Activated T-cell treated with anti-CD3 and anti-CD28 coated beads, Interleukin-2, amount 50 U/mL, for 24 hours (primary cell): Measurements from ENCODE around the gene NUDT12.

Source experiments
- DNase-seq: peaks from one replicate; pipeline ENCODE4 v3.0.0-alpha.2; 2020
- H3K27ac Mint-ChIP-seq: 2 replicates; pipeline ENCODE4 v1.8.0; 2020; ENCODE audit warnings: mild to moderate bottlenecking, mixed read lengths
- H3K27me3 Mint-ChIP-seq: 2 replicates; pipeline ENCODE4 v1.8.0; 2020; ENCODE audit warnings: mixed read lengths
- H3K36me3 Mint-ChIP-seq: 2 replicates; pipeline ENCODE4 v1.8.0; 2020; ENCODE audit warnings: low read depth, mixed read lengths
- H3K4me1 Mint-ChIP-seq: 2 replicates; pipeline ENCODE4 v1.8.0; 2020; ENCODE audit warnings: low read depth, mixed read lengths
- H3K4me3 Mint-ChIP-seq: 2 replicates; pipeline ENCODE4 v1.8.0; 2020; ENCODE audit warnings: mild to moderate bottlenecking, moderate library complexity, mixed read lengths
- H3K9me3 Mint-ChIP-seq: 2 replicates; pipeline ENCODE4 v1.8.0; 2020; ENCODE audit warnings: mixed read lengths

The NUDT12 gene

DNA sequence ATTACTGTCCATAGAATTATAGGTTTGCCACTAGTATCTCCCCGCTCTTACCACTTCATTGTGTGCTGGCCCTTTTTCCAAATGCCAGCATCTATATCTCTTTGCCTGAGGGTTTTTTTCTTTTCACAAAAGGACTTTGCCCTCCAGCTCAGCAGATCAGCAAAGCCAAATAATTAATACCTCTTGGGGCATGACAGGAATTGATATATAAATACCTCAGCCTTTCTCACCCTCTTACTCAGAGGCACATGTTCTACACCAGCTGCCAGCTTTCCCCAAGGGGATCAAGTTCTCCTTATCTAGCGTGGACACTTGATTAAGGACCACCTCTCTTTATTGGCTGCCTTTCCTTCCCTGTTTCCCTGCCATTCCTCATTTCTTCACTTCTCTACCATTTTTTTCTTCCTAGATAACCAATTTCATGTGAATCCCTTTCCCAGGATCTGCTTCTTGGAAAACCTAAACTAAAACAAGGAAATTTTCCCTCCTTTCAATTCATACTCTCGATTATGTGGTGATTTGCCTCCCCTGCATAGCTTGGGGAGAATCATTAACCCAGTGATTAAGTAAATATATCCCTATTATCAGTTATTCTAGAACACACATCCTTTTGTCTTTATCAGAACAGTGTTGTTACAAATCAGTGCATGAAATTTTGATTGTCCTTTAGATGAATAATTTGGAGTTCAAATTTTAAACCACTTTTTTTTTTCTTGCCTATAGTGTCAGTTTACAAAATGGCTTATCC lies 6.9 kb upstream of the NUDT12 start:
- peaks cover 2% of the 10 kb centered on the region for H3K27me3 Mint-ChIP-seq
- DNase-seq = no peak
- H3K36me3 Mint-ChIP-seq = no peaks in the 10 kb centered on the region
- H3K27ac Mint-ChIP-seq = no peak overlapping the region
- no peak overlapping the region for H3K4me3 Mint-ChIP-seq
- H3K4me1 Mint-ChIP-seq = no peaks in the 10 kb centered on the region
- no peaks in the 10 kb centered on the region for H3K9me3 Mint-ChIP-seq

DNA sequence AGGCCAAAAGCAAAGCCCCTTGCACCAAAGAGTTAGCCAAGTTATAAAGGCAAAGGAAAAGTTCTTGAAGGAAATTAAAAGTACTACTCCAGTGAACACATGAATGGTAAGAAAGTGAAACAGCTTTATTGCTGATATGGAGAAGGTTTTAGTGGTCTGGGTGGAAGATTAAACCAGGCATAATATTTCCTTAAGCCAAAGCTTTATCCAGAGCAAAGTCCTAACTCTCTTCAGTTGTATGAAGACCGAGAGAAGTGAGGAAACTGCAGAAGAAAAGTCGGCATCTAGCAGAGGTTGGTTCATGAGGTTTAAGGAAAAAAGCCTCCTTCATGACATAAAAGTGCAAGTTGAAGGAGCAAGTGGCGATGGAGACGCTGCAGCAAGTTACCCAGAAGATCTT lies 3.1 kb upstream of the NUDT12 start:
- Mint-ChIP-seq H3K4me1 (peaks cover 18% of the 10 kb centered on the region), H3K27me3 (no peaks in the 10 kb centered on the region), H3K4me3 (no peak overlapping the region), H3K36me3 (peaks cover 3% of the 10 kb centered on the region), H3K9me3 (no peaks in the 10 kb centered on the region), H3K27ac (no peak overlapping the region)
- no peak for DNase-seq

DNA sequence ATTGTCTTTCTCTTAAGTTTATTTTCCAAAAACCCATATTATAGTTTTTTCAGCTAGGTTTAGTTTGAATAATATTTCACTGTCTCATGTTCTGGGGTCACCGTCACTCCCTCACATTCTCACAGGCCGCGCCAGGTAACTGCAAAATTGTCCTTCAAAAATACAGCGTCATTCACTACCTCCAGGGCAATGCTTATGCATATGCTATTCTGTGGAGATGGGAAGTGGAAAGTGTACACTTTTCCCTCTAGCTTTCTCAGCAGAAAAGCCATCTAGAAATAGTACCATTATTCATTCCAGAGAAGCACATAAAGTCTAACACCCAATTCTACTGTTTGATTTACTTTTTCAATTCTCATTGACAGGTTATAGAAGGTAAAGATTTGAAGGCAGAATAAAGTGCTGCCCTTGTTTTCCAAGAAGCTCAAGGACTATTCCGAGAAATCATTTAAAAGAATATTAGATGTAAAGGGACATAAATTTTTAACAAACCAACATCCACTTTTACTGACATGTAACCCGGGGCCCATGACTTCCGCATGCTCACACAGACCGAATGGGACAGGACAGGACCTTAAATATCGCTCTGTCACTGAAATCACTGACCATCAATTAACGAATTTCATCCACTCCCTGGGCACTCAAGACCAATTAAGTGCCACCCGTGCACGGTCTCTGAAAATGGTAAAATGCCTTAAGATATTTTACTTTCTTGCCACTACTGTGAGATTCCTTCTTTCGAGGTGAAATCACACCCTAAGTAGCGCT lies 720 bp downstream of the NUDT12 start:
- no peak for DNase-seq
- Mint-ChIP-seq H3K27ac (peak overlapping the region; percentile 87), H3K36me3 (peaks cover 3% of the 10 kb centered on the region)

DNA sequence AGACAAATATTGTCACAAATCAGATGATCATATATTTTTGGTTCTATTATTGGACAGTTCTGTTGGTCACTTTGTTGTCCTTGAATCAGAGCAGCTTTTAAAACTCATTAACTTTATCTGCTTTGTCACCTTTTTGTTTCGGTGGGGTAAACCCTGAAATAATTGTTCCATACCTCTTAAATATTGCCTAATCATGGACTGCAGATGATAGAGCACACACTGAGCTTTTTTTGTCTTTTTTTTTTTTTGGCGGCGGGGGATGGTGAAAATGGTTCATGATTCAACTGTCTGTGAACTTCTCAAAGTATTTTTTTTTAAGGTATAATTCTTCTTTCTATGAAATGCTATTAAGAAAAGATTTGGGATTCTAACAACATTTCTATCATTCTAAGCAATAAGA lies 1.8 kb downstream of the NUDT12 start:
- Mint-ChIP-seq H3K9me3 (no peaks in the 10 kb centered on the region), H3K4me3 (no peak overlapping the region), H3K27ac (no peak overlapping the region), H3K36me3 (peaks cover 3% of the 10 kb centered on the region), H3K27me3 (no peaks in the 10 kb centered on the region), H3K4me1 (peaks cover 18% of the 10 kb centered on the region)
- no peak for DNase-seq

More for the DNA sequence above, 720 bp downstream of the NUDT12 start:
- Mint-ChIP-seq H3K4me3 (peak overlapping the region; percentile 81), H3K4me1 (peaks cover 18% of the 10 kb centered on the region), H3K9me3 (no peaks in the 10 kb centered on the region), H3K27me3 (no peaks in the 10 kb centered on the region)

DNA sequence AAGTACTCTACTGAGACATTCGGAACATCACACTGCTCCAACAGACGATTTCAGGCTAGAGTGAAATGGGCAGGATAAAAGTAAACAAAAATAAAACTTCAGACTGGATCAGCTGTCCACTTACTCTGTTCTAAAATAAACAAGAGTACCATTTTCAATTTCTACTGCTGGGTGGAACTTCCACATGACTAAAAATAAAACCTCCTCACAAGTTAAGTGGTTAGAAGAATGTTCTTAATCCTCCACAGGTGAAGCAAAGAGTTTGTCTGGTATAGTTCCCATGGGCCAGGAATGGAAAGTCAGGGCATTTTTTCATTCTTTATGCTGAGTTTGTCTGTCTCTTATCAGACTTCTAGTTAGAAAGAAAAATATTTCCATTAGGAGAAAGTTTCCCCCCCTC lies 15.7 kb downstream of the NUDT12 start:
- no peaks in the 10 kb centered on the region for H3K36me3 Mint-ChIP-seq
- DNase-seq = no peak
- H3K27ac Mint-ChIP-seq = no peak overlapping the region
- no peaks in the 10 kb centered on the region for H3K27me3 Mint-ChIP-seq
- H3K9me3 Mint-ChIP-seq = no peaks in the 10 kb centered on the region
- no peak overlapping the region for H3K4me3 Mint-ChIP-seq
- H3K4me1 Mint-ChIP-seq = no peaks in the 10 kb centered on the region

DNA sequence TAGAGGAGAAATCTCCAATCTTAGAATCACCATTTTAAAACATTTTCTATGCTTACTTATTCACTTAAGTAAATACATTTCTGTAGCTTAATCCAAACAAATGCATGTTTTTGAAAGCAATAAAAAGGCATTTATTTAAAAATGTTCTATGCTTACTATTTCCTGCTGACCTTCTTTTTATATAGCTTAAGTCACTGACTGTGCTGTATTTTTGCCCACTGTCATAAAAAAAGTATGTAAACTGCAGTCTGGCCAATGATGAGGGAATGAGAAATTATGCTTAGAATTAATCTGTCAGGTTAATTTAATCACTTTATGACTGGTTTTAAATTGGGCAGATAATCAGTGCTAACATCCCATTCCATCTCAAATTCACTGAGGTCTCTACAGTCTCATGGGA lies 20.1 kb downstream of the NUDT12 start:
- H3K4me1 Mint-ChIP-seq = no peaks in the 10 kb centered on the region
- H3K27me3 Mint-ChIP-seq = no peaks in the 10 kb centered on the region
- H3K36me3 Mint-ChIP-seq = no peaks in the 10 kb centered on the region
- H3K4me3 Mint-ChIP-seq = no peak overlapping the region
- no peak overlapping the region for H3K27ac Mint-ChIP-seq
- H3K9me3 Mint-ChIP-seq = no peaks in the 10 kb centered on the region
- no peak for DNase-seq

DNA sequence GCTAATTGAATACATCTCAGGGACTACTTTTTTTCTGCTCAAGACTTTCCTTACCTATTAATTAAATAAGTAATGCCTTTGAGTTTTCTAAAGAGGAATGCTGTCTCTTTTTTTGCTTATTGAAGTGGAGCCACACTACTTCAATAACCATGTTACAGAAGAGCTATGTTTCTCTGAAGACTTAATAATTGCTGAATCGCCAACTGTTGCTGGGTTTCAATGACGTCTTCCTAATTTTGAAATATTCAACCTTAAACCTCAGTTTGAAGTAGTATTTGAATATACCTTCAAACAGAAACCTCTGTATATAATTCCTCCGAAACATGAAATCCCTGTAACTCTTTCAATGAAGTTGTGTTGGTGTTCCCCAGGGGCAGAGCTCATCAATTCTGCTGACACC lies 21.0 kb downstream of the NUDT12 start:
- Mint-ChIP-seq H3K36me3 (no peaks in the 10 kb centered on the region), H3K9me3 (no peaks in the 10 kb centered on the region), H3K4me1 (no peaks in the 10 kb centered on the region), H3K27me3 (no peaks in the 10 kb centered on the region), H3K4me3 (no peak overlapping the region), H3K27ac (no peak overlapping the region)
- no peak for DNase-seq

DNA sequence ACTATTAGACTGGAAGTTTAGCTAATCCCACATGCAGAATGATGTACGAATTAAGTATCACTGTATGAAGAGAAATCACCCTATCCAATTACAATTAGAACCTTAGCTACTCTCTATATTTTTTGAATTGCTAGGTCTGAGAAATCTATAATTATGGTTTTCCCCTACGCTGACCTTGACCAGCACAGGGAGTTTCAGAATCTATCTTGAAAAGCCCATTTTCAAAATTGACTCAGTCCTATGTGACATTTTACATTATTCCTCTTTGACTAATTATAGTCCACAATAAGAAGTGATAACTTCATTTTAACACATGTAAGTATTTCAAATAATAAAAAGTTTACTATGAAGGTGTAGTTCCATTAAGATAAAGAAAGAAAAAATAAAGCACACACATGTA lies 21.5 kb downstream of the NUDT12 start:
- no peaks in the 10 kb centered on the region for H3K27me3 Mint-ChIP-seq
- H3K36me3 Mint-ChIP-seq = no peaks in the 10 kb centered on the region
- no peak overlapping the region for H3K27ac Mint-ChIP-seq

DNA sequence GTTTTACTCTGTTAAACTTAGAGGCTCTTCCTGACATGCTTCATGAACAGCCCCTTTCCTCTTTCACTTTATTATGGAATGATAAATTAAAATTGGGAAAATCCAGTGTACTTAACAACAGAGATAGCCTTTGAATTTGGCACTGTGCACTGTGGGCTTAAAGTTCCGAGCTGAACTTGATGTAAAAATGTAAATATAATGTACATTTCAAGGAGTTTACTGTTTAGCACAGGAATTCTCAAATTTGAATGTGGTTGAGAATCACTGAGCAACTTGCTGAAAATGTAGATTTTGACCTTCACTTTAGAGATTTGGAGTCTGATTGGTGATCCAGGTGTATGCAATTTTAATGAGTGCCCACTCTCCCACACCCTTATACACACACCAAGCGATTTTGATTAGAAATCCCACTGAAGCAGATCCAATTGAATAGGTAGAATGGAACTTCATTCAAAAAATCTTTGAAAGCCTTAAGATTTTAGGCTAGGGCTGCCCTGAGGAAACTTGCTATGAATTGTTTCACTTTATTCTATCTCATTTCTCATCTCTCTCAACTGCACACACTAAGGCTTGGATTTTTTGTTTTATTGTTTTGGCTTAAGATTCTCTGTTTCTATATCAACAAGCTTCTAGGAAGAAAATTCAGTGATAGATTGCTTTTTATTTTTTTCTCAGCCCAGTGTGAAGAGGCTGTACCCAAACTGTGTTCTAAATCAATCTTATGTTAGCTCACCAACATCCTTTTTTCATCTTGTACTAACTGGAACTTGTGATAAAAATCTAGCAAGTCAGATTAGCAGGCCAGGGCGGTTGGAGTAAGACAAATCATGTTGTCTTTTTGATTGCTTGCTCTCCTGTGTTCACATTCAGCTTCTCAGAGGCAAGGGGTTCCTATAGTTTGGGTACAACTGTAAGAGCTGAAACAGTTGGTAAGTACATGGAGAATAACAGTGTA lies 22.9 kb downstream of the NUDT12 start:
- Mint-ChIP-seq H3K9me3 (no peaks in the 10 kb centered on the region), H3K4me1 (no peaks in the 10 kb centered on the region), H3K4me3 (no peak overlapping the region), H3K27me3 (no peaks in the 10 kb centered on the region), H3K27ac (no peak overlapping the region), H3K36me3 (no peaks in the 10 kb centered on the region)
- no peak for DNase-seq

More for the DNA sequence above, 21.5 kb downstream of the NUDT12 start:
- Mint-ChIP-seq H3K4me3 (no peak overlapping the region), H3K4me1 (no peaks in the 10 kb centered on the region), H3K9me3 (no peaks in the 10 kb centered on the region)
- no peak for DNase-seq

DNA sequence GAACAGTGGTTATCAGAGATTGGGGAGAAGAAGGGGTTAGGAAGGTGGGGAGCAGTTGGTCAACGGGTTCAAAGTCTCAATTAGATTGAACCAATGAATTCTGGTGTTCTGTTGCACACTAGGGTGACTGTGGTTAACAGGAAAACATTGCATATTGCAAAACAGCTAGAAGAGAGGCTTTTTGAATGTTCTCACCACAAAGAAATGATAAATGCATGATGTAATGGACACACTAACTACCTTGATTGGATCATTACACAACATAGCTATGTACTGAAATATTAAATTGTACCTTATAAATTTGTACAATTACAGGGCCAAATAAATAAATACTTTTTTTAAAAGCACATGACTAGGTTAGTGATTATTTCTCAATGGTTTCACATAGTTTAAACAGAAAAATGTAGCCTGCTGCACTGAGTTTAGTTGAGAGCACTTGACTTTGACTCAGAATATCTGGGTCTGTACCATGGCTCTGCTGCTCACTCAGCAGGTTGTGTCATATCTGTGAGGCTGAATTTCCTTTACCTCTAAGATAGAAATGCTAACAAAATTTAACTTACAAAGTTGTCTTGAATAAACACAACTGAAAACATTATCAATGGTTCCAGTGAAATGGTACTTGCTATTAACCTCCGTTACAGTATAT lies 30.4 kb downstream of the NUDT12 start:
- H3K9me3 Mint-ChIP-seq = no peaks in the 10 kb centered on the region
- no peak for DNase-seq
- H3K36me3 Mint-ChIP-seq = no peaks in the 10 kb centered on the region
- H3K27me3 Mint-ChIP-seq = no peaks in the 10 kb centered on the region
- no peak overlapping the region for H3K4me3 Mint-ChIP-seq
- no peaks in the 10 kb centered on the region for H3K4me1 Mint-ChIP-seq
- no peak overlapping the region for H3K27ac Mint-ChIP-seq

DNA sequence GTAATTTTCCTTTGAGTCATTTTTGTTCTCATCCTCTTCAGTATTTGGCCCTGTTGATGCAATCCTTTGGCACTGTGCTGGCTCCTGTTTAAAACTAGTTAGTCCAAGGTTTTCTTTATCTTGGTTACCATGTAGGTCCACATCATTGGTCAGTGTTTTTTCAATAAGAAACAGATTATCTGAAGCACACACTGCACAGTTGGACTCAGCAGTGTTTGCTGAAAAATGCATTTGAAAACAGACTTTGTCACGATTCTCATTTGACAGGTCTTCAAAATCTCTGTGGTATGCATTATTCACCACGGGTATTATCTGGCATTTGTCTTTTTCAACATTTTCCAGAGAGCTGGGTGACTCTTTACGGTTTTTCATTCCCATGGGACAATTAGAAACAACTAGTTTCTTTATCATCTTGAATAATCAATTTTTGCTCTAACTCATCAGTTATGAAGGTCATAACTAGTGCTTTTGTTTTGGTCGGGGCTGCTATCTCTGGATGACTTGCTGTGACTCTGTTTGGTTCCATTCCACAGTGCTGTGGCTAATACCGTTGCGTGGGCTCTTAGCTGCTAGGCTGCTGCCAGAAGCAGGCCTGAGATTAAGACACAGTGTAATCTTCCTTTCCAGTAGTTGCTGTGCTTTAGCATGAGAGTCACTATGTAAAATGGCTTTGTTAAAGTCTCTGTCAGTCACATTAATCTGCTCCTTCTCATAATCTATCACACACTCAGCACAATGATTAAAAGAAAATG lies 36.2 kb downstream of the NUDT12 start:
- DNase-seq = no peak
- no peak overlapping the region for H3K27ac Mint-ChIP-seq
- no peaks in the 10 kb centered on the region for H3K36me3 Mint-ChIP-seq
- no peak overlapping the region for H3K4me3 Mint-ChIP-seq
- no peaks in the 10 kb centered on the region for H3K9me3 Mint-ChIP-seq
- H3K4me1 Mint-ChIP-seq = no peaks in the 10 kb centered on the region
- H3K27me3 Mint-ChIP-seq = peaks cover 1% of the 10 kb centered on the region

DNA sequence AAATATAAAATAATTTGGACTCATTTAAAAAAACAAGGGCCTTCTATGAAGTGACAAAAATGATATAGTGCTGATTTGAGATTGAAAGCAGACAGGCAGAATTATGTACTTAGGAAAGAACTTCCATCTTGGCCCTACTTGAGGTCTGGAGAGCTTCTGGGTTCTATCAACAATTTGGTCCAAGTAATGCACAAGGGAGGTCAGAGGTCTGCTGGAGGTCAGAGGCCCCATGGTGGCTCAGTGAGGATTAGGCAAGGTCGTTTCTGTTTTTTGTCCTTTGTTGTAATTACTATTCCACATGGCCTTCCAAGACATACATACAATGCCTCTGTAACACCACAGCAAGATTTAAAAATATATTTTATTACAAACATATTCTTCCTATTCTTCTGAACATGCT lies 37.2 kb downstream of the NUDT12 start:
- no peaks in the 10 kb centered on the region for H3K36me3 Mint-ChIP-seq
- no peaks in the 10 kb centered on the region for H3K4me1 Mint-ChIP-seq
- DNase-seq = no peak
- no peak overlapping the region for H3K27ac Mint-ChIP-seq
- H3K9me3 Mint-ChIP-seq = no peaks in the 10 kb centered on the region
- H3K27me3 Mint-ChIP-seq = peaks cover 3% of the 10 kb centered on the region
- no peak overlapping the region for H3K4me3 Mint-ChIP-seq

DNA sequence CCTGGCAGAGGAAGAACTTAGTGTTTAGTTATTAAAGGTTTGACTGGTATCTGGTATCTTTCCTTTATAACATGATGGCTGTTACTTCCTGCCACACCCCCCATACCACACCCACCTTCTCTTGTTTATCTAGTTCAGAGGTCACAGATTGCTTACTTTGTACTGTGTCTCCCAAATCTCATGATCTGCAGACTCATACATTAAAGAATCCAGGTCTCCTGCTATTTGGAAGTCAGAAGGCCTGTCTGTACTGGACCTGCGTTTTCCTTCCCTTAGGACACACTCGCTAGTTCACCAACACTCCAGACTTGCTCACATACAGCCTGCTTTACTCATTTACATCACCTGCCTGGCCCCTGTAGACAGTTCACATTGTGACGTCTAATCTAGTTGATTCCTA lies 39.3 kb downstream of the NUDT12 start:
- DNase-seq = no peak
- H3K9me3 Mint-ChIP-seq = no peaks in the 10 kb centered on the region
- no peaks in the 10 kb centered on the region for H3K36me3 Mint-ChIP-seq
- H3K4me3 Mint-ChIP-seq = no peak overlapping the region
- no peaks in the 10 kb centered on the region for H3K4me1 Mint-ChIP-seq
- H3K27ac Mint-ChIP-seq = no peak overlapping the region
- peaks cover 7% of the 10 kb centered on the region for H3K27me3 Mint-ChIP-seq

DNA sequence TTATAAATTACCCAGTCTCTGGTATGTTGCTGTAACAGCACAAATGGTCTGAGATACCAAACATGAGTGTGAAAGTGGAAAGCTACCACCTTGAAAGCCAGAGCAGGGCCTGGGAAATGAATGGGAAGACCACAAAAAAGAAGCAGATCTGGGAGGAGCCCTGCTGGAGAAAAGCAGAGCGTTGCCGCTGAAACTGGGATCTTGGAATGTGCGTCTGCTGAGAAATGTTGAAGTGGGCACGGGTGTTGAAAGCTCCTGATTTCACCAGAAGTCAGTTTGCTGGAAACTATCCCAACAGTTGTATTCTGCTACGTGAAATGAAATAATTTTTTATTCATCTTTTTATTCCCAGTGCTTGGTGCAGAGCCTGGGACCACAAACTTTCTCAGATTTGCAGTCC lies 40.0 kb downstream of the NUDT12 start:
- Mint-ChIP-seq H3K27me3 (peaks cover 7% of the 10 kb centered on the region), H3K4me3 (no peak overlapping the region), H3K27ac (no peak overlapping the region), H3K9me3 (no peaks in the 10 kb centered on the region), H3K4me1 (no peaks in the 10 kb centered on the region), H3K36me3 (no peaks in the 10 kb centered on the region)
- no peak for DNase-seq
